ENCODE data around the gene MPZL1.

MPZL1 gene

DNA sequence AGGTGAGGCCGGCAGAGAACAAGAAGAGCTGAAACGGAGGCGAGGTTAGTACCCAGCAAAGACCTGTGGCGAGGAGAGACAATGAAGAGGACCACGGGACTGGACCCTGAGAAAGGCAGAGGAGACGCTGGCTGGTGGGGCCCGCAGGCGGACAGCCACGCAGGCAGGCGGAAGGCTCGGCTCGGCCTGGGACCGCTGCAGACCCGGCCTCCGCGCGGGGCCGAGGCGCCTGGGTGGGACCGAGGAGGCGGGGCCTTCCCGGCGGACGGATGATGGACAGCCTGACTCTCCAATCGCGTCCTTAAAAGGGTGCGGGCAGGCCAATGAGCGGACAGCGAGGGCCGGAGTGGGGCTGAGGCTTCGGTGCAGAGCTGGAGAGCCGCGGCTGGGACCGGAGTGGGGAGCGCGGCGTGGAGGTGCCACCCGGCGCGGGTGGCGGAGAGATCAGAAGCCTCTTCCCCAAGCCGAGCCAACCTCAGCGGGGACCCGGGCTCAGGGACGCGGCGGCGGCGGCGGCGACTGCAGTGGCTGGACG is at the start of gene MPZL1:
Gene MPZL1, plus strand, starts transcription at position 366 of the 535 bp plus-strand sequence. CDS start 170 bp downstream, outside the sequence.
- DNase-seq: peak; percentile 97

DNA sequence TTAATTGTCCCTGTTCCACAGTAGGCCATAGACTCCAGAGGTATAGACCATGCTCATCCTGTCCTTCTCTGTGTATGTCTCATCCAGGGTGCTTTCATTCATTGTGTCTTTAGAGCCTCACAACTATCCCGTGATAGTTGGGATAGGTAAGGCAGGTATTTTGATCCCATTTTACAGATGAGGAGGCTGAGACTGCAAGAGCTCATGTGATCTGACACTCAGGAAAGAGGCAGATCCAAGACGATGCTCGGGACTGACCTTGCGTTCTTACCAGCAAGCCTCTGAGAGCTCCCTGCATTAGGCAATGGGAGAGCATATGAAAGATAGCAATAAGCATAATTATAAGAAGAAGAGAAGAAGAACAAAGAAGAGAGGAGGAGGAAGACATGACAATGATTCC is 49.0 kb upstream of the MPZL1 start:
- DNase-seq: no peak

GRCh38 chr1:167673265-167673664 is 48.5 kb upstream of the MPZL1 start:
- DNase-seq: no peak

DNA sequence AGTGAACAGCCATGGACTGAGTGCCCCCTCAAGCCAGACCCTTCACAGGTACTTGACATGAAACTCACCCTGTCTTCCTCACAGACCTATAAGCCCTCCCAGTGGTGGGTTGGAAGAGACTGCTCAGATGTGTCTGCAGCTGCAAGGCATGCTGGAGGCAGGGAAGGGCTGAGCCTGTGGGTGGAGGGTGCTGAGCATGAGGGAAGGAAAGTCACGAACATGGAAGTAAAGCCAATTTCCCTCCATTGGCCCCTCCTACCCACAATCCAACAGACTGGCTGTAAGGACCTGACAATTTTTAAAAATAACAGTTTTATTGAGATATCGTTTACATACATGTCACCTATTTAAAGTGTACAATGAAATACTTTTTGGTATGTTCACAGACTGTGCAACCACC is 47.6 kb upstream of the MPZL1 start:
- DNase-seq: no peak

- DNase-seq: no peak
These were observed 46.3 kb upstream of the MPZL1 start for GRCh38 chr1:167675440-167675839.

DNA sequence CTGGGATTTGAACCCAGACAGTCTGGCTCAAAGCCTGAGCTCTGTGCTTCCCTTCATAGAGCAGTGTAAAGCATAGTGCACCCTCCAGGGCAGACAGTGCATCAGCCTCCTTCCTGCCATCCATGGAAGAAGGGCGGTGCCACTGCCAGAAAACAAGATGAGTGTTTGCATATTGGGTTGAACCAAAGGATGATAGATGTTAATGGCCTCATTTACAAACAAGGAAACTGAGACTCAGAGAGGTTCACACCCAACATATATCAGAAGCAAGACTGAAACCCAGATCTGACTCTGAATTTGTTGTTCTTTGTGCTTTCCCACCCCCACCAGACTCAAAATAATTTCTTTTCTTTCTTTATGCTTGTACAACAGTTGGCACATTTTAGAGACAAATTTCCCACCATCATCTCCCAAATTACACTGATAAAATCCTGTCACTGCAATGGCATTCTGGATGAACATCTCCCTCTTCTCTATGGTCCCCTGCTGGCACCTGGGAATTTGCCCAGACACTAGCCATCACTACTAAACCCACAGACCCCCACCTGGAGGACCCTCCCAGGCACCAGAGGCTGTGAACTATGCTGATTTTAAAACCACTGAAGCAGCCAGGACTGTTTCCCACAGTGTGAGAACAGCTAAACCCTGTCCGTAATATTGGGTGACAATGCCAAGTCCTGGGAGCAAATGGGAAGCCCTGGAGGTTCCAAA is 45.4 kb upstream of the MPZL1 start:
- no peak for DNase-seq

GRCh38 chr1:167676916-167677848 is 44.6 kb upstream of the MPZL1 start:
- no peak for DNase-seq

DNA sequence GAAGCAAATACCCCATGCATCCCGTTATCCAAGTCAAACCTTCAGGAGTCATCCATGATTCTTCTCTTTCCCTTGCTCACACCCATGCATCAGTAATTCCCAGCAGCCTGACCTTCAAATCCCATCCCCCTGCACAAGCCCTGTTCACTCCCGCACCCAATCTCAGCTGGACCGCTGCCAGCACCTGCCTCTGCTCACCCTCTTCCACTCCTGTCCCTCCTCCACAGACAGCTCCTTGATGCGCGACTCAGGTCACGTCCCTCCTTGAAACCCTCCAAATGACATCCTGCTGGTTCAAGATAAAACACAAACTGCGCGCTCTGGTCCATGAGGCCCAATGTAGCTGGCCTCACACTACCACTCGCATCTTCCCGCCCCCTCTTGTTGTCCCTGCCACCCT is 43.4 kb upstream of the MPZL1 start:
- DNase-seq: no peak

- DNase-seq: no peak
These were observed 42.9 kb upstream of the MPZL1 start for GRCh38 chr1:167678838-167679237.

DNA sequence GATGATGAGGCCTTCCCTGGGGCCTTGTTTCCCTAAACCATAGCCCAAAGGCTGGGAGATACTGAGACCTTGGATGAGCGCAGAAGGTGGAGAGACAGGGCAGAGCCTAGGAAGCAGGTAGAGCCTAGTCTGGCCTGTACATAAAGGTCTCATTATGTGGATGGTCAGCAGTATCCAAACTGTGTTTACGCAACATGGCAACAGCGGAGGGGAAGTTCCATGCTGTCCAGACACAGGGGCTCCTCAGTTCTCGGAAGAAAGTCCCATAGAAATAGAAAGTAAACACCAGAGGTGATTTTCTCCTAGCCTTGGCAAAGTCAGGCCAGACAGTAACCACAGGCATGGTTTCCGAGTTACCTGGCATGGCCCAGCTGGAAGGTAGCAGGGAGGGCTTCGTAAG is 42.1 kb upstream of the MPZL1 start:
- no peak for DNase-seq

- no peak for DNase-seq
These were observed 40.8 kb upstream of the MPZL1 start for GRCh38 chr1:167681024-167681423.

DNA sequence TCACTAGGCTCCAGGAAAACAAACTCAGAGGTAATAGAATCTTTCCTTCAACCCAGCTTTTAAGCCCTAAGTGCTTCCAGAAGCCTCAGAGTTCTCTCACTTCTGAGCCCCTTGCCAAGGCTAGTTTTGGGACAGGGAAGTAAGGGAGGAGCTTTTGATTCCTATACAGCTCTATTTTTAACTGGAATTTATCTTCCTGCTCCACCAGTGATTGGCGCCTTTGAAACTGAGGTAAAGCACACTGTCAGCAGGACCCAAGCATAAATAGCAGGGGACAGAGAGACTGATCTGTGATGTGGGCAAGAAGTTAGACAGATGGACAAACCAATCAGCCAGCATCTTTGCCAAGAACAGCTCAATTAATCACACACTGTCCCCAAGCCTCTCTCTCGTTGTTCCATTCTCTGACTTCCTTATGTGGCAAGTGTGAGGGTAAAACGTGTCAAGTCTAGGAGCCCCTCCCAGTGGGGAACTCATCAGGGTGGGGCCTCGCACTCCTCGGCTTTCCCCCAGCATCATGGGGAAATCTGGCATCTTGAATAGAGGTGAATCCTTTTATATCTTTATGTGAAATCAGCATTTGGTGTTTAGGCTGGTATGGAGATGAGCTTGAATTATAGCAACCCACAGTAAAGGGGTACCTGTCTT is 40.2 kb upstream of the MPZL1 start:
- DNase-seq: peak; percentile 66

GRCh38 chr1:167683226-167683625 is 38.6 kb upstream of the MPZL1 start:
- DNase-seq: no peak

DNA sequence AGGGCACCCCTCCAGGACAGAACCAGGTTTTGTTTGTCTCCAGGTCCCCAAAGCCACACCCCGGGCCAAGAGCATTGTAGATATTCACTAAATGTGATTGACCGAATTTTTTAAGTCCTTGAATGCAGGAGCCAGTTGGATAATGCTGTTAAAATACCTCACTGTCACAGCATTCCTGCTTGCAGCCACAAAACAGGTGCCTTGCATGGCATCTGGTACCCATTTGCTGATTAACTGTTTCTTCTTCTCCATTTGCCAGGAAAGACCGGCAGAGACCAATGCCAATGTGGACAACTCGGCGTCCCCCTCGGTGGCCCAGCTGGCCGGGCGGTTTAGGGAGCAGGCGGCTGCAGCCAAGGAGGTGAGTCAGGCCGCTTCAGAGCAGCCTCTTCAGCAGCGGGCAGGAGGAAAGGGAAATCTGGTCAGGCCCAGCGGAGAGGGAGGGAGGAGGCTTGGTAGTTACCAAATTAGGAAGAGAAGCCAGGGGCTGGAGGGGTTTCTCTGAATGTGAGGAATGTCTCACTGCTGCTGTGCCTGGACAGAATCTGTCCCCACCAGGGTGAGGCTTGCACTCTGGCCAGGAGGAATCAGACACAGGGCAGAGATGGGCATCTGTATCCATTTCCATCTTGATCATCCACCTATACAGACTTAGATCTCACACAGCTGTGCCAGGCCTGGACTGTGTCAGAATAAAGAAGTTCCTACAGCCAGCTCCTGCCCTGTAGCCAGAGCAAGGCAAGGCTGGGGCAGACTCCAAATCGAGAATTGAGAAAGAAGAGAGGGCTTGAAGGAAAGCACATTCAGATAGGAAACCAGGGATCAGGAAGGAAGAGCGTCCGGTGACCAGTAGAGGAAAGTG is 37.9 kb upstream of the MPZL1 start:
- no peak for DNase-seq

DNA sequence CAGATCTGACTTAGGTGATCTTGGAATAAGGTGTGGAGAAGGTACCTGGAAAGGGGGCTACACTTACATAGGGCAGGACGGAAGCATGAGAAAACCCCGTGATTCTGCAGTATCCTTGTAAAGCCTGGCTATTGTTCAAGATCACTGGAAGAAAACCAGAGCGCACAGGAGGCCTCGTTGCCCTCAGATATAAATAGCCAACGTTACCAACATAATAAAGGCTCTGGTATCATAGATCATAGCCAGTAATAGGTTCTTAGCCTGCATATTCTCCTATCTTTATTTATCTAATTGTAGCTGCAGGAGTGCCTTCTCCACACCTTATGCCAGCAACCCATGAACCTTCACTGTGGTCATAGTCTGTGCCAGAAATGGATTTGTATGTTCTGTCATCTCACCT is 35.9 kb upstream of the MPZL1 start:
- no peak for DNase-seq

GRCh38 chr1:167687919-167688519 is 33.8 kb upstream of the MPZL1 start:
- DNase-seq: peak; percentile 84

- no peak for DNase-seq
These were observed 32.2 kb upstream of the MPZL1 start for GRCh38 chr1:167689567-167689920.

- DNase-seq: no peak
These were observed 31.7 kb upstream of the MPZL1 start for GRCh38 chr1:167690053-167690452.

GRCh38 chr1:167693425-167694045 is 28.2 kb upstream of the MPZL1 start:
- DNase-seq: no peak

GRCh38 chr1:167694691-167695090 is 27.1 kb upstream of the MPZL1 start:
- DNase-seq: no peak

GRCh38 chr1:167695147-167695546 is 26.6 kb upstream of the MPZL1 start:
- no peak for DNase-seq

All from right hindlimb (tissue), 1 donor.